Measurements from ENCODE around the gene CTNNA1.

- TF ChIP-seq CTCF (IDR thresholded peaks at IDR 0.05) (no peak), POLR2A (IDR thresholded peaks at IDR 0.05) (no peak)
Observed at GRCh38 chr5:138732933-138733332, 20.3 kb upstream of the CTNNA1 start.

Measured in lower leg skin (tissue), 3 donors.